Upper lobe of right lung (tissue), 1 donor: ENCODE measurements around the gene ARID1B. TPM values are rescaled to one million over a fixed set of nuclear protein-coding genes. Genes with fewer than 3 reads are reported as not detected.

Source experiments
- ATAC-seq: fragments of 200-7000 bp; cut with Tn5 transposase; one replicate; pipeline ENCODE4 v1.9.1; 2020; ENCODE audit warnings: mild to moderate bottlenecking, moderate library complexity
- DNase-seq: peaks from one replicate; pipeline ENCODE4 v3.0.0-alpha.2; 2020
- H3K27ac ChIP-seq: fragments of 200-600 bp; one replicate; pipeline ENCODE4 v1.8.0; 2022
- H3K27me3 ChIP-seq: fragments of 200-600 bp; one replicate; pipeline ENCODE4 v1.8.0; 2022; ENCODE audit warnings: mild to moderate bottlenecking
- H3K36me3 ChIP-seq: fragments of 200-600 bp; one replicate; pipeline ENCODE4 v1.8.0; 2022
- H3K4me1 ChIP-seq: fragments of 200-600 bp; one replicate; pipeline ENCODE4 v1.8.0; 2022
- H3K4me3 ChIP-seq: fragments of 200-600 bp; one replicate; pipeline ENCODE4 v1.8.0; 2022; ENCODE audit warnings: mild to moderate bottlenecking
- H3K9me3 ChIP-seq: fragments of 200-600 bp; one replicate; pipeline ENCODE4 v1.8.0; 2022
- intact Hi-C: fragments of 100-400 bp; cut with DNase I; formaldehyde crosslinking; loops from one replicate; pipeline ENCODE4 v1.11.0; 2022
- total RNA-seq: library from RNA; stranded (reverse); fragmentation: NEBNext Ultra II Directional; extraction: Animal tissue kit (Norgen Biotek cat#: 25700); gene quantifications from one replicate; pipeline ENCODE4 v1.2.1, GENCODE V29; 2021
- TF ChIP-seq, protein P1 (sequence below): fragments of 200-600 bp; IDR thresholded peaks from one replicate; pipeline ENCODE4 v1.8.0; 2022; ENCODE audit warnings: antibody characterized with exemption
- donor health status: DM: no; HTN: yes; CAD: no; lungs with severe emphysema.

The ARID1B gene
- total RNA-seq, 1 donor from 2014 or later, result 80.4 TPM

DNA sequence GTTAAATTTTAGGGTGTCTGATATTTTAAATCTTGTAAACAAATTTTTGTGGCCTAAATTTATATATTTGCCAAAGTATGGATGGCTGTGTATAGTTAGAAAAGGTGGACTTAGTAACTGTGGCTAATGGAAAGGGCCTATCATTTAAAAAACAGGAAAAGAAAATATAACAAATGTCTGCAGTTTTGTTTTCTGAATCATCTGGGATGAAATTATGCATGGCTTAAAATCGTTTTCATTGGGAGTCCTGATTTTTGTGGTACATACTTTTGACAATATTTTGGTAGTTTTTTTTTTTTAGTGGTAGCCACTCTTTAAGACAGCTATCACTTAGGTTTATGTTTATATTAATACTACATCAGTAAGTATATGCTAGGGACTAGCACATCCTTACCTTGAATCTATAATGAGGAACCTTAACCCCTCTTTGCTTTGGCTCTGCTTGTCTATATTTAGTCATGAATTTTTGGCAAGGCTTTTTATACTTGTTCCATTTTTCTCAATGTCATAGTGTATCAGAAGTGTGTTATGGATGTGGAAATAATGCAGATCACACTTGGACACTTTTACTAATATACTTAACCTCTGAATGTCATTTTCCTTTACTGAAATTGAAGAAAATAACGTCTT lies 5.6 kb downstream of the ARID1B start:
- H3K27me3 ChIP-seq, result no peaks in the 10 kb centered on the region
- ATAC-seq (no peak), DNase-seq (no peak)
- H3K9me3 ChIP-seq, result no peaks in the 10 kb centered on the region
- peak overlapping the region; percentile 66 for H3K4me3 ChIP-seq
- intact Hi-C loops, result no loop called here
- H3K4me1 ChIP-seq, result peaks cover 25% of the 10 kb centered on the region
- peaks cover 9% of the 10 kb centered on the region for H3K36me3 ChIP-seq
- peak overlapping the region; percentile 77 for H3K27ac ChIP-seq
- TF ChIP-seq, protein P1, sequence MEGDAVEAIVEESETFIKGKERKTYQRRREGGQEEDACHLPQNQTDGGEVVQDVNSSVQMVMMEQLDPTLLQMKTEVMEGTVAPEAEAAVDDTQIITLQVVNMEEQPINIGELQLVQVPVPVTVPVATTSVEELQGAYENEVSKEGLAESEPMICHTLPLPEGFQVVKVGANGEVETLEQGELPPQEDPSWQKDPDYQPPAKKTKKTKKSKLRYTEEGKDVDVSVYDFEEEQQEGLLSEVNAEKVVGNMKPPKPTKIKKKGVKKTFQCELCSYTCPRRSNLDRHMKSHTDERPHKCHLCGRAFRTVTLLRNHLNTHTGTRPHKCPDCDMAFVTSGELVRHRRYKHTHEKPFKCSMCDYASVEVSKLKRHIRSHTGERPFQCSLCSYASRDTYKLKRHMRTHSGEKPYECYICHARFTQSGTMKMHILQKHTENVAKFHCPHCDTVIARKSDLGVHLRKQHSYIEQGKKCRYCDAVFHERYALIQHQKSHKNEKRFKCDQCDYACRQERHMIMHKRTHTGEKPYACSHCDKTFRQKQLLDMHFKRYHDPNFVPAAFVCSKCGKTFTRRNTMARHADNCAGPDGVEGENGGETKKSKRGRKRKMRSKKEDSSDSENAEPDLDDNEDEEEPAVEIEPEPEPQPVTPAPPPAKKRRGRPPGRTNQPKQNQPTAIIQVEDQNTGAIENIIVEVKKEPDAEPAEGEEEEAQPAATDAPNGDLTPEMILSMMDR, result no peak

DNA sequence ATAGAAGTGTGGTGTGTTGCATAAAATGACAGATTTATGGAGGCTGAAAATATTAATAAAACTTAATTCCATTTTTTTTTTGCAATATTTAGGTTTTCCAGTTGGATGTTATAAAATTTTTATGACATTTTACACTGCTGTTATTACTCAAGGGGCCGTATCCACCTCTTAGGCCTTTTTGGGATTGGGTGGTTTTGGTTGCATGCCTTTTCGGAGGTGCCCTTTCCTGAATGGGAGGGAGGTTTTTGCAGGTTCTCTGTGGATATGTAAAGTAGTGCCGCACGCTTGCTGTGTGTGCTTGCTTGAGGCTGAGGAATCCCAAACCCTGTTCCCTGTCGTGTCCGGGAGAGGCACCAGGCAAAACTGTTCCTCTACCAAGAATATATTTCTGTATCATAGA lies 6.8 kb downstream of the ARID1B start:
- ATAC-seq (no peak), DNase-seq (no peak)
- Histone ChIP-seq H3K27me3 (no peaks in the 10 kb centered on the region), H3K36me3 (peaks cover 9% of the 10 kb centered on the region), H3K27ac (no peak overlapping the region), H3K4me1 (peaks cover 31% of the 10 kb centered on the region), H3K4me3 (no peak overlapping the region), H3K9me3 (no peaks in the 10 kb centered on the region)
- intact Hi-C loops, result no loop called here
- TF ChIP-seq, protein P1, result no peak

DNA sequence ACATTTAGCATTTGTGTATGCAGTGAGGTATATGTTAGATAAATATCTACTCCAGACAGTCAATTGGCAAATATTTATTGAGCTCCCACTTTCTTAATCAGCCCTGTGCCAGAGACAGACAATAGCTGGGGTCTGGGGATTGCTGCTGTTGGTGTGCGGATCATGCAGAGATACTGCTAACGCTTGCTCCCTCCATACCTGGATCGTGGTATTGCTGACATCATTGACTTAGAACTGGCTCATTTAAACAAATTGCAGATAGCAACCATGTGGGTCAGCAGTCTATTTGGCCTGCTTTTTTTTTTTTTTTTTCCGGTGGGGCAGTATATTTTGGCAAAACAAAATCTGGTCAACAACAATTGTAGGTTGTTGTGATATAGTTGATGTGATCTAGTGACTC lies 9.5 kb downstream of the ARID1B start:
- Histone ChIP-seq H3K27me3 (no peaks in the 10 kb centered on the region), H3K9me3 (no peaks in the 10 kb centered on the region), H3K4me1 (peaks cover 44% of the 10 kb centered on the region), H3K4me3 (no peak overlapping the region), H3K27ac (no peak overlapping the region), H3K36me3 (peaks cover 9% of the 10 kb centered on the region)
- no peak for ATAC-seq
- no peak for DNase-seq
- TF ChIP-seq, protein P1, result no peak
- intact Hi-C loops, result no loop called here

DNA sequence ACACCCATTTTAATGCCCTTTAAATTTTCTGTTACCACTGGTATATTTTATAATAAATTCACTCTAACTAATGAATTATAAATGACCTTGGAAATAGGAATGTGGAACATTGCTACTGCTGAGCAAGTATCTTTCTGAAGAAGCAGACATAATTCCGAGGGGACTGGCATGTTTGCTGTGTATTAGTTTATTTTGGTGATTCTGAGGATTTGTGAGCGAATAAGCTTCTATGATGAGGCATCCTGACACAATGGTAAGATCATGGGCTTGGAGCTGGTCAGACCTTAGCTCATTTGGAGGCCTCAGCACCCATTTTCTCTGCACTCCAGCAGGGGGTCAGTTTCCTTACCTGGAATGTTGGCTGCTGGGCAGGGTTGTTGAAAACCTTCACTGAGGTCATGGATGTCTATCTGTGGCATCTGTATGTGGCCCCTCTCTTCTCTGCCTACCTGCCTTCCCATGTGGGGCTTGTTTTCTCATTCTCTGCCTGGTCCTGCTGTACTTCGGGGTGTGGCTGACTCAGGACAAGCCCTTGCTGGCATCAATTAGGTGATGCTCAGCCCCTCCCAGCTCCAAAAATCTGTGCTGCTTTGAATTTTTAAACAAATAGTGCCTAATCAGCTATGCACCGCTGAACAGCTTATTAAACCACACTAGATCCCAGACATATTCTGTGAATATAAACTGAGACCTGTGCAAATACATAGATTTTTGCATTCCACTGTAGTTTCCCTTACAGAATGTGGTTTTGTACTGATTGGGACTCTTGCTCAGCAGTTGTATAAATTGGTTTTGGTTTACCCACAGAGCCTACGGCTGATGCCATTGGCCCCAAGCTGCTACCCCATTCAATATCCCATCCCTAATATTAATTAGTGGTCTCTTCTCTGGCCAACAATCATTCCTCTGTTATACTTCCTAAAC lies 10.7 kb downstream of the ARID1B start:
- intact Hi-C loops, result no loop called here
- no peaks in the 10 kb centered on the region for H3K9me3 ChIP-seq
- DNase-seq (no peak), ATAC-seq (no peak)
- TF ChIP-seq, protein P1, result no peak
- no peak overlapping the region for H3K27ac ChIP-seq
- H3K27me3 ChIP-seq, result no peaks in the 10 kb centered on the region
- peaks cover 49% of the 10 kb centered on the region for H3K4me1 ChIP-seq
- H3K36me3 ChIP-seq, result peaks cover 9% of the 10 kb centered on the region
- H3K4me3 ChIP-seq, result no peak overlapping the region

DNA sequence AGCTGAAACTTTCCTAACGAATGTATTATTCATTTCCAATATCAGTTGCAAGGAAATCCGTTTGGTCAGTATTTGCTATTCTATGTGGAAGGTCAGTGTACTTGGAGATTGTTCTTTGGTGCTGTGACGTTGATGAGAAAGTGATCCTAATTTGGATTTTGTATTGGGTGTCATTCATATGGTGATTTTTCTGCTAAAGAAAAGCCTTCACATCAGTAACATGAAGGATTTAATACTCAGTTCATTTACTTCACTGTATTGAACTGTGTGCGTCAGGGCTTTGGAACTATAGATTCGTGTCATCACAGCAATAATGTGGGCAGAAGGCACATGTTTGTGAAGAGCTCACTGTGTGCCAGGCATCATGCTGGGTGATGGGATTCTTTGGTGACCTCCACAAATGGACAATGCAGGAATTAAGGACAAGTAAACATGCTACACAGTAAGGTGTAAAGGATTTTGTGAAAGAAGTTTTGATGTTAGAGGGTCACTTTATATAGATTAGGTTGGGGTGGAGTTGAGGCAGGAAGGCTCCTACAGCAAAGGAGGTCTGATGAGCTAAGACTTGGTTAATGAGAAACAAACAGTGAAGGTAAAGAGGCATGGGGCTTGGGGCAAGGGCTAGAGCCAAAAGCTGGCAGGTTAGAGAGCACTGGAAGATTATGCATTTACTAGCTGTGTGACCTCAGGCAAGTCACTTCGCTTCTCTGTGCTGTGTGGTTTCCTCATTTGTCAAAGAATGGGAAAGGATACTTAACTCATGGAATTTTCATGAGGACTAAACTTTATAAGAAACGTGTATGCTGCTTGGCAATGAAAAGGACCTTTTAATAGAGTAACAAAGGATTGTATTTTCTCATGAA lies 12.1 kb downstream of the ARID1B start:
- Histone ChIP-seq H3K9me3 (no peaks in the 10 kb centered on the region), H3K27ac (no peak overlapping the region), H3K27me3 (no peaks in the 10 kb centered on the region), H3K4me1 (peaks cover 34% of the 10 kb centered on the region), H3K36me3 (peaks cover 9% of the 10 kb centered on the region), H3K4me3 (no peak overlapping the region)
- TF ChIP-seq, protein P1, result no peak
- intact Hi-C loops, result no loop called here
- ATAC-seq, result no peak
- DNase-seq, result no peak
